22Rv1 (cell line): ENCODE results near the gene HDAC5.

Experiments
- ZFX ChIP-seq: fragments of 450-650 bp; IDR thresholded peaks from 2 replicates; pipeline ENCODE4 v1.6.1; 2017; ENCODE audit warnings: antibody characterized with exemption, borderline replicate concordance
- TF ChIP-seq, protein P1 (sequence below): fragments of 450-650 bp; IDR thresholded peaks from 2 replicates; pipeline ENCODE4 v1.5.1; 2017; ENCODE audit warnings: mild to moderate bottlenecking

DNA sequence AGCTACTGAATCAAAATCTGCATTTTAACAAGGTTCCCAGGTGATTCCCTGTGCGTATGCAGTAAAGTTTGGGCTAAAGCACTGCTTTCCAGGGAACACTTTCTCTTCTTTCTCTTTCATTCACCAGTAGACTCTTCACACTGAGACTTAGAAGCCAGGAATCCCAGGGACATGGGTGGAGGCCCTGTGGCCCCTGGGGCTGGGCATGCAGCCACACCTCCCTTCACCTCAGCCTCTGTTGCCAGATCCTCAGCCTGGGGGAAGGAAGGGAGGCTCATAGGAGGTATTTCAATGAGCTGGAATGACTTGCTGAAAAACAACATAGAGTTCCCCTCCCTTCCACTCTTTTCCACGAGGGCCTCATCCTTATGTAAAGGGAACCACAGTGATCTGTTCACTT, 51.7 kb downstream of the HDAC5 start:
- TF ChIP-seq, protein P1, sequence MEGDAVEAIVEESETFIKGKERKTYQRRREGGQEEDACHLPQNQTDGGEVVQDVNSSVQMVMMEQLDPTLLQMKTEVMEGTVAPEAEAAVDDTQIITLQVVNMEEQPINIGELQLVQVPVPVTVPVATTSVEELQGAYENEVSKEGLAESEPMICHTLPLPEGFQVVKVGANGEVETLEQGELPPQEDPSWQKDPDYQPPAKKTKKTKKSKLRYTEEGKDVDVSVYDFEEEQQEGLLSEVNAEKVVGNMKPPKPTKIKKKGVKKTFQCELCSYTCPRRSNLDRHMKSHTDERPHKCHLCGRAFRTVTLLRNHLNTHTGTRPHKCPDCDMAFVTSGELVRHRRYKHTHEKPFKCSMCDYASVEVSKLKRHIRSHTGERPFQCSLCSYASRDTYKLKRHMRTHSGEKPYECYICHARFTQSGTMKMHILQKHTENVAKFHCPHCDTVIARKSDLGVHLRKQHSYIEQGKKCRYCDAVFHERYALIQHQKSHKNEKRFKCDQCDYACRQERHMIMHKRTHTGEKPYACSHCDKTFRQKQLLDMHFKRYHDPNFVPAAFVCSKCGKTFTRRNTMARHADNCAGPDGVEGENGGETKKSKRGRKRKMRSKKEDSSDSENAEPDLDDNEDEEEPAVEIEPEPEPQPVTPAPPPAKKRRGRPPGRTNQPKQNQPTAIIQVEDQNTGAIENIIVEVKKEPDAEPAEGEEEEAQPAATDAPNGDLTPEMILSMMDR = no peak
- TF ChIP-seq ZFX = no peak
